HCT116 (cell line): ENCODE data around the gene DPF1. TPM values are rescaled to one million over a fixed set of nuclear protein-coding genes. Genes with fewer than 3 reads are reported as not detected.

ENCODE experiments used
- ATAC-seq: fragments of 200-7000 bp; cut with Tn5 transposase; 2 replicates; pipeline ENCODE4 v1.9.1; 2020; ENCODE audit warnings: mild to moderate bottlenecking, moderate library complexity
- BruUV-seq: library from RNA; stranded (reverse); fragments of 400-500 nt; replicated peaks from 2 replicates; lab custom pipeline; 2021; lab: Mats Ljungman, UMichigan
- CTCF ChIA-PET: fragments of 300-600 bp; sonication (Branson Sonifier 250); formaldehyde crosslinking; loops from one replicate; lab custom pipeline; 2021; ENCODE audit warnings: antibody characterized with exemption; lab: Charles Lee
- POLR2A ChIA-PET: fragments of 300-600, 350-600 bp; sonication (Branson Sonifier 250); formaldehyde crosslinking; loops from one replicate; lab custom pipeline; 2021; ENCODE audit warnings: antibody characterized with exemption; lab: Charles Lee
- RAD21 ChIA-PET, 2 experiments: fragments of 300-600 bp; sonication (Branson Sonifier 250); formaldehyde crosslinking; loops; one replicate each; lab custom pipeline; 2023; ENCODE audit warnings: low total read pairs in 2 of 2; ENCODE audit not compliant: uncharacterized antibody in 2 of 2, unreplicated experiment in 2 of 2, low non-redundant PET in 1 of 2; lab: Charles Lee
- DNase-seq: peaks from one replicate; pipeline ENCODE4 v3.0.0-alpha.2; 2010; ENCODE audit warnings: low read depth, low spot score
- H2AFZ ChIP-seq: fragments of 200-600 bp; shearing (Covaris generic), sonication (generic); 2 replicates; pipeline ENCODE4 v1.6.1; 2017; ENCODE audit warnings: low read depth, mixed run types, mixed read lengths, antibody characterized with exemption, low read length; ENCODE audit not compliant: poor library complexity, severe bottlenecking
- H3K27ac ChIP-seq: 2 replicates; pipeline ENCODE4 v1.5.1; 2012; ENCODE audit warnings: low read depth, low read length
- H3K27me3 ChIP-seq: fragments of 200-600 bp; sonication (generic); 2 replicates; pipeline ENCODE4 v1.6.1; 2016; ENCODE audit warnings: mixed run types, low read length, mixed read lengths; ENCODE audit not compliant: insufficient read depth
- H3K36me3 ChIP-seq, 2 experiments: fragments of 200-500 bp in 1 of 2; fragments of 200-600 bp in 1 of 2; sonication (Bioruptor generic) in 1 of 2; sonication (generic) in 1 of 2; 2 replicates each; pipeline versions ENCODE4 v1.5.1 to v1.6.1; 2014 to 2016; ENCODE audit warnings: low read length in 2 of 2, inconsistent platforms in 1 of 2, mixed read lengths in 1 of 2, mixed run types in 1 of 2; ENCODE audit not compliant: insufficient read depth in 2 of 2, control insufficient read depth in 1 of 2
- H3K4me1 ChIP-seq, 2 experiments: fragments of 200-600 bp in 1 of 2; sonication (generic) in 1 of 2; 2 replicates each; pipeline versions ENCODE4 v1.5.1 to v1.6.1; 2012 to 2017; ENCODE audit warnings: low read length in 2 of 2, inconsistent platforms in 1 of 2, mild to moderate bottlenecking in 1 of 2, mixed read lengths in 1 of 2, mixed run types in 1 of 2, moderate library complexity in 1 of 2; ENCODE audit not compliant: insufficient read depth in 2 of 2, control insufficient read depth in 1 of 2
- H3K4me2 ChIP-seq: fragments of 200-600 bp; sonication (generic); 2 replicates; pipeline ENCODE4 v1.6.1; 2017; ENCODE audit warnings: mixed run types, low read length, mixed read lengths
- H3K4me3 ChIP-seq, 2 experiments: fragments of 200-600 bp in 1 of 2; sonication (generic) in 1 of 2; replicated peaks in 1 of 2; 2 replicates each; pipeline ENCODE4 v1.5.1; 2011 to 2016; ENCODE audit warnings: low read length in 2 of 2, control low read depth in 1 of 2, low read depth in 1 of 2, mild to moderate bottlenecking in 1 of 2, mixed read lengths in 1 of 2, mixed run types in 1 of 2
- H3K79me2 ChIP-seq: fragments of 200-600 bp; sonication (generic); 2 replicates; pipeline ENCODE4 v1.6.1; 2017; ENCODE audit warnings: mild to moderate bottlenecking, mixed run types, low read length, moderate library complexity, mixed read lengths; ENCODE audit not compliant: insufficient read depth
- H3K9ac ChIP-seq: fragments of 200-600 bp; sonication (generic); 2 replicates; pipeline ENCODE4 v1.6.1; 2016; ENCODE audit warnings: low read length, mixed read lengths
- H3K9me2 ChIP-seq: fragments of 200-600 bp; sonication (generic), shearing (Covaris generic); 2 replicates; pipeline ENCODE4 v1.6.1; 2017; ENCODE audit warnings: mixed run types, mild to moderate bottlenecking, moderate library complexity; ENCODE audit not compliant: insufficient read depth
- H3K9me3 ChIP-seq, 2 experiments: fragments of 200-500 bp in 1 of 2; fragments of 200-600 bp in 1 of 2; sonication (Bioruptor generic) in 1 of 2; sonication (generic) in 1 of 2; 2 replicates each; pipeline ENCODE4 v1.6.1; 2014 to 2017; ENCODE audit warnings: low read length in 2 of 2, mixed read lengths in 2 of 2, inconsistent platforms in 1 of 2, low read depth in 1 of 2, mild to moderate bottlenecking in 1 of 2, mixed run types in 1 of 2, moderate library complexity in 1 of 2; ENCODE audit not compliant: control insufficient read depth in 1 of 2, insufficient read depth in 1 of 2
- H4K20me1 ChIP-seq: fragments of 200-600 bp; sonication (generic), shearing (Covaris generic); 2 replicates; pipeline ENCODE4 v1.6.1; 2017; ENCODE audit warnings: mixed run types, mild to moderate bottlenecking, moderate library complexity; ENCODE audit not compliant: insufficient read depth
- CBX3 ChIP-seq: IDR thresholded peaks from 2 replicates; pipeline ENCODE4 v1.6.1; 2012; ENCODE audit warnings: low read depth
- CEBPB ChIP-seq: IDR thresholded peaks from 2 replicates; pipeline ENCODE4 v1.6.1; 2012; ENCODE audit warnings: low read depth
- EGR1 ChIP-seq: IDR thresholded peaks from 2 replicates; pipeline ENCODE4 v1.6.1; 2012; ENCODE audit warnings: low read depth
- ELF1 ChIP-seq: IDR thresholded peaks from 2 replicates; pipeline ENCODE4 v1.6.1; 2012; ENCODE audit warnings: low read depth, borderline replicate concordance
- FOSL1 ChIP-seq: IDR thresholded peaks from 2 replicates; pipeline ENCODE4 v1.6.1; 2012; ENCODE audit warnings: low read depth
- JUND ChIP-seq: IDR thresholded peaks from 2 replicates; pipeline ENCODE4 v1.6.1; 2012
- RAD21 ChIP-seq: IDR thresholded peaks from 2 replicates; pipeline ENCODE4 v1.6.1; 2012; ENCODE audit warnings: low read depth, mild to moderate bottlenecking
- SP1 ChIP-seq: IDR thresholded peaks from 2 replicates; pipeline ENCODE4 v1.6.1; 2012; ENCODE audit warnings: low read depth
- TCF7L2 ChIP-seq: IDR thresholded peaks from 2 replicates; pipeline ENCODE4 v1.7.0; 2011; ENCODE audit warnings: borderline replicate concordance, inconsistent platforms; ENCODE audit not compliant: insufficient read depth, insufficient read length; ENCODE audit errors: extremely low read depth
- ZNF274 ChIP-seq: fragments of 200-500 bp; sonication (Bioruptor generic); IDR thresholded peaks from 2 replicates; pipeline ENCODE4 v1.6.1; 2014; ENCODE audit warnings: mild to moderate bottlenecking, low read depth, low read length, inconsistent platforms
- intact Hi-C: fragments of 100-400 bp; cut with micrococcal nuclease; formaldehyde crosslinking; loops from 2 replicates; pipeline ENCODE4 v1.10.0; 2022
- total RNA-seq: library from RNA; stranded (reverse); gene quantifications from one replicate; pipeline ENCODE4 v1.2.1, GENCODE V29; 2021; ENCODE audit not compliant: unreplicated experiment
- TF ChIP-seq, protein P1 (sequence below), 3 experiments: fragments of 200-600 bp in 1 of 3; sonication (generic) in 1 of 3; IDR thresholded peaks in 2 of 3; conservative IDR thresholded peaks in 1 of 3; 2 replicates each; pipeline ENCODE4 v1.5.1; 2012 to 2017; ENCODE audit warnings: low read depth in 2 of 3, low read length in 2 of 3, antibody characterized with exemption in 1 of 3, borderline replicate concordance in 1 of 3, control low read depth in 1 of 3, mild to moderate bottlenecking in 1 of 3, mixed read lengths in 1 of 3, mixed run types in 1 of 3, moderate library complexity in 1 of 3; ENCODE audit not compliant: insufficient read depth in 1 of 3
- TF ChIP-seq, protein P2 (sequence below): IDR thresholded peaks from 2 replicates; pipeline ENCODE4 v1.6.1; 2012; ENCODE audit warnings: low read depth

The DPF1 gene
- total RNA-seq, 1 experiment from 2014 or later: 9.7 TPM

GRCh38 chr19:38196948-38197656 is 26.9 kb downstream of the DPF1 start:
- CTCF ChIA-PET: no interaction called here

More at GRCh38 chr19:38196948-38197656, 26.9 kb downstream of the DPF1 start:
- DNase-seq: no peak
- Histone ChIP-seq H3K9me2 (no peaks in the 10 kb centered on the region), H3K4me3 (no peak overlapping the region)
- no peak for TF ChIP-seq CBX3
- TF ChIP-seq JUND: no peak
- TF ChIP-seq, protein P1, sequence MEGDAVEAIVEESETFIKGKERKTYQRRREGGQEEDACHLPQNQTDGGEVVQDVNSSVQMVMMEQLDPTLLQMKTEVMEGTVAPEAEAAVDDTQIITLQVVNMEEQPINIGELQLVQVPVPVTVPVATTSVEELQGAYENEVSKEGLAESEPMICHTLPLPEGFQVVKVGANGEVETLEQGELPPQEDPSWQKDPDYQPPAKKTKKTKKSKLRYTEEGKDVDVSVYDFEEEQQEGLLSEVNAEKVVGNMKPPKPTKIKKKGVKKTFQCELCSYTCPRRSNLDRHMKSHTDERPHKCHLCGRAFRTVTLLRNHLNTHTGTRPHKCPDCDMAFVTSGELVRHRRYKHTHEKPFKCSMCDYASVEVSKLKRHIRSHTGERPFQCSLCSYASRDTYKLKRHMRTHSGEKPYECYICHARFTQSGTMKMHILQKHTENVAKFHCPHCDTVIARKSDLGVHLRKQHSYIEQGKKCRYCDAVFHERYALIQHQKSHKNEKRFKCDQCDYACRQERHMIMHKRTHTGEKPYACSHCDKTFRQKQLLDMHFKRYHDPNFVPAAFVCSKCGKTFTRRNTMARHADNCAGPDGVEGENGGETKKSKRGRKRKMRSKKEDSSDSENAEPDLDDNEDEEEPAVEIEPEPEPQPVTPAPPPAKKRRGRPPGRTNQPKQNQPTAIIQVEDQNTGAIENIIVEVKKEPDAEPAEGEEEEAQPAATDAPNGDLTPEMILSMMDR (IDR thresholded peaks at IDR 0.05 in 2 of 3, conservative IDR thresholded peaks at IDR 0.05 in 1 of 3; ENCODE audit: borderline replicate concordance in 1 of 3, insufficient read depth in 1 of 3, low read depth in 2 of 3, low read length in 2 of 3): no peak
- no peak for TF ChIP-seq TCF7L2
- TF ChIP-seq ZNF274: no peak
- TF ChIP-seq FOSL1: no peak
- TF ChIP-seq SP1: no peak
- TF ChIP-seq EGR1: no peak
- TF ChIP-seq, protein P2, sequence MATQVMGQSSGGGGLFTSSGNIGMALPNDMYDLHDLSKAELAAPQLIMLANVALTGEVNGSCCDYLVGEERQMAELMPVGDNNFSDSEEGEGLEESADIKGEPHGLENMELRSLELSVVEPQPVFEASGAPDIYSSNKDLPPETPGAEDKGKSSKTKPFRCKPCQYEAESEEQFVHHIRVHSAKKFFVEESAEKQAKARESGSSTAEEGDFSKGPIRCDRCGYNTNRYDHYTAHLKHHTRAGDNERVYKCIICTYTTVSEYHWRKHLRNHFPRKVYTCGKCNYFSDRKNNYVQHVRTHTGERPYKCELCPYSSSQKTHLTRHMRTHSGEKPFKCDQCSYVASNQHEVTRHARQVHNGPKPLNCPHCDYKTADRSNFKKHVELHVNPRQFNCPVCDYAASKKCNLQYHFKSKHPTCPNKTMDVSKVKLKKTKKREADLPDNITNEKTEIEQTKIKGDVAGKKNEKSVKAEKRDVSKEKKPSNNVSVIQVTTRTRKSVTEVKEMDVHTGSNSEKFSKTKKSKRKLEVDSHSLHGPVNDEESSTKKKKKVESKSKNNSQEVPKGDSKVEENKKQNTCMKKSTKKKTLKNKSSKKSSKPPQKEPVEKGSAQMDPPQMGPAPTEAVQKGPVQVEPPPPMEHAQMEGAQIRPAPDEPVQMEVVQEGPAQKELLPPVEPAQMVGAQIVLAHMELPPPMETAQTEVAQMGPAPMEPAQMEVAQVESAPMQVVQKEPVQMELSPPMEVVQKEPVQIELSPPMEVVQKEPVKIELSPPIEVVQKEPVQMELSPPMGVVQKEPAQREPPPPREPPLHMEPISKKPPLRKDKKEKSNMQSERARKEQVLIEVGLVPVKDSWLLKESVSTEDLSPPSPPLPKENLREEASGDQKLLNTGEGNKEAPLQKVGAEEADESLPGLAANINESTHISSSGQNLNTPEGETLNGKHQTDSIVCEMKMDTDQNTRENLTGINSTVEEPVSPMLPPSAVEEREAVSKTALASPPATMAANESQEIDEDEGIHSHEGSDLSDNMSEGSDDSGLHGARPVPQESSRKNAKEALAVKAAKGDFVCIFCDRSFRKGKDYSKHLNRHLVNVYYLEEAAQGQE: no peak
- no peak for TF ChIP-seq RAD21
- TF ChIP-seq CEBPB: no peak
- TF ChIP-seq ELF1: no peak
- TF ChIP-seq, all 23 proteins: peak for 0
- Histone ChIP-seq H3K4me1 (no peaks in the 10 kb centered on the region; a peak in 1 of 4 replicates), H3K4me2 (no peak overlapping the region), H3K36me3 (peaks cover 0 to 2% of the 10 kb centered on the region in 2 experiments; a peak in 1 of 4 replicates), H2AFZ (no peak overlapping the region), H4K20me1 (no peaks in the 10 kb centered on the region), H3K79me2 (no peaks in the 10 kb centered on the region), H3K9me3 (no peaks in the 10 kb centered on the region), H3K9ac (no peak overlapping the region), H3K27me3 (no peaks in the 10 kb centered on the region), H3K27ac (no peak overlapping the region)
- RAD21 ChIA-PET: no interaction called here
- POLR2A ChIA-PET: no interaction called here
- intact Hi-C loops: no loop called here
- ATAC-seq: no peak
- BruUV-seq: no TSS peak
